Subcutaneous preadipocyte (primary cell): ENCODE measurements around the gene NBPF8. TPM values are rescaled to one million over a fixed set of nuclear protein-coding genes. Genes with fewer than 3 reads are reported as not detected.

Source experiments
- total RNA-seq: library from RNA; depleted of rRNA; stranded (reverse); fragments of >200 nt; gene quantifications from 2 replicates; pipeline ENCODE4 v1.2.3, GENCODE V29; 2012

Gene NBPF8
- 12.9 and 15.6 TPM in 2 replicates for total RNA-seq

GRCh38 chr1:120414911-120415480, at the start of gene NBPF8:
Gene NBPF8 (plus strand): TSS chr1:120415035. CDS start chr1:120436523, 21,488 bp downstream.

Other genes starting within 250 kb of the NBPF8 start
- gene SEC22B, start 238.5 kb upstream of the NBPF8 start, total RNA-seq = 48.1 and 82.7 TPM in 2 replicates